ENCODE measurements around the gene LRMDA. TPM values are rescaled to one million over a fixed set of nuclear protein-coding genes. Genes with fewer than 3 reads are reported as not detected.

Gene LRMDA
- total RNA-seq, 2 experiments from 2014 or later, result not detected

GRCh38 chr10:75939541-75939940 lies 508.1 kb downstream of the LRMDA start:
- Histone ChIP-seq H3K4me1 (ENCODE audit: insufficient read depth, low read length, poor library complexity, severe bottlenecking) (no peaks in the 10 kb centered on the region), H3K9me3 (ENCODE audit: low read length) (no peaks in the 10 kb centered on the region), H4K20me1 (ENCODE audit: insufficient read depth, low read length) (no peaks in the 10 kb centered on the region), H3K27ac (ENCODE audit: low read depth, low read length, poor library complexity, severe bottlenecking) (no peak overlapping the region), H3K4me2 (ENCODE audit: low read length) (no peak overlapping the region), H2AFZ (ENCODE audit: low read length) (no peak overlapping the region), H3K36me3 (ENCODE audit: insufficient read depth, low read length) (no peaks in the 10 kb centered on the region), H3K79me2 (ENCODE audit: insufficient read depth, low read depth, low read length) (no peaks in the 10 kb centered on the region), H3K4me3 (ENCODE audit: low read depth, low read length, poor library complexity, severe bottlenecking) (no peak overlapping the region), H3K9me2 (ENCODE audit: insufficient read depth, low read length) (no peaks in the 10 kb centered on the region)
- DNase-seq (ENCODE audit: low spot score), result no peak
- ChIA-PET CTCF (ENCODE audit: unreplicated experiment) (no interaction called here), POLR2A (no interaction called here)
- TF ChIP-seq CTCF (conservative IDR thresholded peaks at IDR 0.05; ENCODE audit: low read length) (no peak), EZH2phosphoT487 (IDR thresholded peaks at IDR 0.05; ENCODE audit: borderline replicate concordance, low read depth, low read length) (no peak)
- intact Hi-C loops (cut with micrococcal nuclease; ENCODE audit: unreplicated experiment), result no loop called here
- no TSS peak for BruUV-seq (replicated peaks)

- POLR2A ChIA-PET, result interaction anchor here (0.5 kb wide), 1 partner anchor 1304 kb away, joined by 3 read pairs; no protein-coding TSS in a partner anchor
- BruUV-seq (replicated peaks), result no TSS peak
- H3K9me3 ChIP-seq (ENCODE audit: low read length), result no peaks in the 10 kb centered on the region
- H3K4me3 ChIP-seq (ENCODE audit: low read depth, low read length, poor library complexity, severe bottlenecking), result no peak overlapping the region
- no peaks in the 10 kb centered on the region for H3K36me3 ChIP-seq (ENCODE audit: insufficient read depth, low read length)
- no peaks in the 10 kb centered on the region for H3K4me1 ChIP-seq (ENCODE audit: insufficient read depth, low read length, poor library complexity, severe bottlenecking)
- no peaks in the 10 kb centered on the region for H3K9me2 ChIP-seq (ENCODE audit: insufficient read depth, low read length)
- DNase-seq (ENCODE audit: low spot score), result no peak
- H3K27ac ChIP-seq (ENCODE audit: low read depth, low read length, poor library complexity, severe bottlenecking), result no peak overlapping the region
- no peaks in the 10 kb centered on the region for H4K20me1 ChIP-seq (ENCODE audit: insufficient read depth, low read length)
- TF ChIP-seq EZH2phosphoT487 (IDR thresholded peaks at IDR 0.05; ENCODE audit: borderline replicate concordance, low read depth, low read length) (no peak), CTCF (conservative IDR thresholded peaks at IDR 0.05; ENCODE audit: low read length) (no peak)
- no peak overlapping the region for H3K4me2 ChIP-seq (ENCODE audit: low read length)
- no peaks in the 10 kb centered on the region for H3K79me2 ChIP-seq (ENCODE audit: insufficient read depth, low read depth, low read length)
- CTCF ChIA-PET (ENCODE audit: unreplicated experiment), result no interaction called here
- intact Hi-C loops (cut with micrococcal nuclease; ENCODE audit: unreplicated experiment), result no loop called here
- H2AFZ ChIP-seq (ENCODE audit: low read length), result no peak overlapping the region
Observed at GRCh38 chr10:75940742-75941141, 509.3 kb downstream of the LRMDA start.

- BruUV-seq (replicated peaks), result no TSS peak
- Histone ChIP-seq H3K9me2 (ENCODE audit: insufficient read depth, low read length) (no peaks in the 10 kb centered on the region), H3K27ac (ENCODE audit: low read depth, low read length, poor library complexity, severe bottlenecking) (no peak overlapping the region), H4K20me1 (ENCODE audit: insufficient read depth, low read length) (no peaks in the 10 kb centered on the region), H2AFZ (ENCODE audit: low read length) (no peak overlapping the region), H3K9me3 (ENCODE audit: low read length) (no peaks in the 10 kb centered on the region), H3K4me1 (ENCODE audit: insufficient read depth, low read length, poor library complexity, severe bottlenecking) (no peaks in the 10 kb centered on the region), H3K4me2 (ENCODE audit: low read length) (no peak overlapping the region), H3K79me2 (ENCODE audit: insufficient read depth, low read depth, low read length) (no peaks in the 10 kb centered on the region), H3K4me3 (ENCODE audit: low read depth, low read length, poor library complexity, severe bottlenecking) (no peak overlapping the region), H3K36me3 (ENCODE audit: insufficient read depth, low read length) (no peaks in the 10 kb centered on the region)
- intact Hi-C loops (cut with micrococcal nuclease; ENCODE audit: unreplicated experiment), result no loop called here
- TF ChIP-seq EZH2phosphoT487 (IDR thresholded peaks at IDR 0.05; ENCODE audit: borderline replicate concordance, low read depth, low read length), result no peak
- no peak for TF ChIP-seq CTCF (conservative IDR thresholded peaks at IDR 0.05; ENCODE audit: low read length)
- CTCF ChIA-PET (ENCODE audit: unreplicated experiment), result interaction anchor here (0.6 kb wide), 1 partner anchor 598 kb away, joined by 3 read pairs; no protein-coding TSS in a partner anchor
- POLR2A ChIA-PET, result interaction anchor here (0.5 kb wide), 1 partner anchor 1304 kb away, joined by 3 read pairs; no protein-coding TSS in a partner anchor
- no peak for DNase-seq (ENCODE audit: low spot score)
Observed at GRCh38 chr10:75941223-75941801, 509.9 kb downstream of the LRMDA start.

Data from OCI-LY7 (cell line).